Stimulated activated CD4-positive, alpha-beta T cell treated with anti-CD3 and anti-CD28 coated beads, Interleukin-4, amount 100 ng/mL, for 48 hours (primary cell): ENCODE measurements around the gene ADAMTS15.

ENCODE experiments used
- DNase-seq, 2 donors: peaks; one replicate each; pipeline ENCODE4 v3.0.0-alpha.2; 2020; ENCODE audit warnings: low read depth in 2 of 2

Gene ADAMTS15

GRCh38 chr11:130510407-130511006 is 62.1 kb downstream of the ADAMTS15 start:
- DNase-seq, result no peak

DNA sequence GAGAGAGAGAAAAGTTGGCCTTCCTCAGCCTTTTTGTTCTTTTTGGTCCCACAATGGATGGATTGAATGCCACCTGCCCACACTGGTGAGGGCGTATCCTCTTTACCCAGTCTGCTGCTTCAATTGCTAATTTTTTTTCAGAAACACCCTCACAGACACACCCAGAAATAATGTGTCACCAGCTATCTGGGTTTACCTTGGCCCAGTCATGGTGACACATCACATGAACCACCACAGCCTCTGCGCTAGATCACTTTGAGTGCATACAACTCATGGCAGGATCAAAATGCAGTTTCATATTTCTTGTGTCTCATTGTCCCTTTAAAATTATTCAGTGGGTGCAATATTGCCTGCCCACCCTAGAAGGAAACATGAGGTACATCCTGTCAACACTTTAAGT is 63.3 kb downstream of the ADAMTS15 start:
- DNase-seq, result no peak

DNA sequence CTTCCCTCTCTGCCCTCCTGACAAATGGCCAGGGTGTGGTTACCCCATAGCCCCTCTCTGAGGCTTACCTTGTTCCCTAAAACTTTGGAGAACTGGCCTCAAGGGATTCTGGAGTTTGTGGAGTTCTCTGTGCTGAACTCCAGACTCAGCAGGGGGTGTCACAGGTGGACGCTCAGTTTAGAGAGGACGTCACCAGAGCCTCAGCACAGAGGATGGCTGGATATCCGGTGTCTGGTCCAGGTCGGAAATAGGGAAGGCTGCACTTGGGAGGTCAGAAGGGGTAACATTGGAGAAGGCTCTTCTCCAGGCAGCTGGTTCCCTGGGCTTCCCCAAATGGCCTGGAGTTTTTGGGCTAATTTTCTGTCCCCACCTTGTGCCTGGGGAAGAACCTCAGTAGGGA is 64.2 kb downstream of the ADAMTS15 start:
- DNase-seq, result no peak

GRCh38 chr11:130513132-130513531 is 64.7 kb downstream of the ADAMTS15 start:
- no peak for DNase-seq

GRCh38 chr11:130514316-130514715 is 65.9 kb downstream of the ADAMTS15 start:
- DNase-seq, result no peak

DNA sequence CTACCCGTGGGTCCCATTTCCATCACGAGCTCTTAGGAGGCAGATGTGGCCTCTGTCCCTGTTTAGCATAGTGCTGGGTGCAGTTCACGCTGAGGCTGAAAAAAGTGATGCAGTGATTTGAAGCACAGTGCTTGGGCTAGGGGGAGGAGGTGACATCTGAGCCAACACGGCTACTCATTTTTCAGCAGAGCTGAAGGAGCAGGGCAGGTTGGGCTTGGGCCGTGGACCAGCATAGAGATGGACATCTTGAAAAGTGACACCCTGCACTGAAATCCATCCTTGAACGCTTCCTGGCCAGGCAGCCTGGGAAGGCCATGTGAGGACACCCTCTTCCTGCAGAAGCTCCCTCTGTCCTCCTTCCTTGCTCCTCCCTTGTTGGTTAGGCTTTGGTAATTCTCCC is 66.4 kb downstream of the ADAMTS15 start:
- no peak for DNase-seq

DNA sequence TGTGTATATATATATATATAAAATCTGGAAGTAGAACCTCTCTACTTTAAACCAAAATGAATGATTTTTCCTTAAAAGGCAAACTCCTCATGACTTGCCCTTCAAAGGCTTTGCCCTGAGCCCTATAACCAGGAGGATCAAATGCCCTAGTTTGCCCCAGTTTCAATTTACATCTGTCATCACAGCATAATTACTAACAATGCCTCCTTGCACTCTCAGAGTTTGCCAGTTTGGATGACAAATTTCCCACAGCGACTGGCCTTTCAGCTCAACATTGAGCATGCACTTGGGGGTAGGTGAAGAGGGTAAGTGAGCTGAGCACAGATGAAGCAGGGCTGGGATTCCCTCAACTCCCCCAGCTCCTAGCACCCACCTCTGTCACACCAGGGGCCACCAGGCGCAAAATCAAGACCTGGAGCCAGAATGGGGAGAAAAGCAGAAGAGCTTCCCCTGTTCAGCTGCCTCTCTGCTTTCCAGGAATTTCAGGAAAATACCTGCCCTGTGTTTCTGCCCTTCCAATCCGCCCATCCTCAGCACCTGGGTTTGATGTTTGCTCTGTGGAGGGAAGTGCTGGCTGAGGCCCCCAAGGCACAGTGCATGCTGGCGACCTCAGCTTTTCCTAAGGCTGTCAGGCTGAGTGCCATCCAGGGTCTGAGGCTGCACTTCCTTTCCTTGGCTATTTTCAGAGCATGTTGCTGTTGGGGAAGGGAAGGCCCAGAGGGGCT is 67.5 kb downstream of the ADAMTS15 start:
- DNase-seq, result no peak

DNA sequence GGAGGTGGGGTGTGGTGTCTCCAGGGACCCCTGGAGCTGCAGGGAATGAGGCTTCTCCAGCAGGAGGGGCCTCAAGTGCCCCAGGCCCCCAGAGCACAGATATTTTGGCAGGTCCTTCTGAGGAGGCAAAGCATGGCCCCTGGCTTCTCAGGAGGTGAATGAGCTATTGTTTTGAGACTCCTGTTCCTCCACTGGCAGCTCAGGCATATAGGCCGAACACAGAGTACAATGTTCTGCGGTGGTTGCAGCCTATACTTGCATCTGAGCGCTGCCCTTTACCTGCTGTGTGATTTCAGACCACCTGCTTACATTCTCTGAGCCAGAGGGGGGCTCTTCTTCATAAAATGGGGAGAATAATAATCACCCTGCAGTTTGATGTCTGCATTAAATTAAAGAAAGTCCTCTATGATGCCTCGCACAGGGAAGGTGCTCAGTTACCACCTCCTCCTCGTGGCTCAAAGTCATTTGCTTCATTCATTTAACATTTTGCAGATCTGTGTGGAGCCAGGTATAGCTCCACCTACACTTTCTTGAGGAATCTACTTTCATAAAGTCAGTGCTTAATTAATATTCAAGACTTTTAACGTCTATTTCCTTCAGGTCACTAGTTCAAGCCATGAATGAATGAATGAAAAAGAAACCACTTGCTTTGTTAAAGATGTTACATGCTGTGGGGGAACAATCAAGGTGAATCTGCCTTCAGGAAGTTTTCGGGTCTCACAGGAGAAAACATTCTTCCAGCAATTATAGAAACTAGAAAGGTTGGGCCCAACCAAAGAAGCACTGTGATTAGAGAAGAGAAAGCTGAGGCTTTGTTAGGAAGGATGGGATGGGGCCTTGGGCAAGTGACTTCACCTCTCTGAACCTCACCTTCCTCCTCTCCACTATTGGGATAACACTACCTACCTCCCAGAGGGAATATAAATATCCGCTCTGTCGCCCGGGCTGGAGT is 68.4 kb downstream of the ADAMTS15 start:
- DNase-seq, result no peak

GRCh38 chr11:130518164-130518680 is 69.8 kb downstream of the ADAMTS15 start:
- DNase-seq, result no peak

DNA sequence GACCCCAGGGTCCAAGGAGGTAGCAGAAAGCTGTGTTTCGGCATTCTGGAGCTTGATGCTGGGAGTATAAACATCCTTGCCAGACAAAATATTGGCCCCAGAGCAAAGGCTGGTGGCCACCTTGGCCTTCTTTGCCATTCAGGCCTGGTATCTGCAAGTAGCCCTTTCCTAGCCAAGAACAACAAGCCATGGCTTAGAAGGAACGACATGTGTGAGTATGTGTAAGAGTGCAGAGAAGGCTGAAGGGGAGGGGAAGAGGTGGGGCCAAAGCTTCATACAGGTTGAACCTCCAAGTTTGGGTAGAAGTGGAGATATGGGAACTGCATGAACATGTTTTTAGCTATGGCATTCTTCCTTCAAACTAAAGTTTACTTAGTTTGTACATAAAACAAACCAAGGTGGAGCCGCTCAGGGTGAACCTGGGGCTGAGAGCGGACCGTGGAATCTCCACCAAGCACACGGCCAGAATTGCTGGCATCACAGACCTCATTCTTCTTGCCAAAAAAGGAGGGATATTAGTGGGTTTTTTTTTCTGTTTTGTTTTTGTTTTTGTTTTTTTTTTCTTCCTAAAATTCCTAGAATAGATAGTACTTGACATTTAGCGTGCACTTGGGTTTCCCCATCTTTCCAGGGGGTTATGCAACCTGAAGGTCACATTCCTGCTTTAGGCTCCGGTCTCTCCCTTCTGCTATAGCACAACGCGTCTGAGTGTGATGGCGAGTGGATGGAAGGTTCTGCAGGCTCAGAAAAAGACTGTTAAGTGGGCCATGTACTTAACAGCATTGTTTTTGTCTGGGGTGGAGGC is 70.9 kb downstream of the ADAMTS15 start:
- DNase-seq, result no peak

GRCh38 chr11:130520271-130520671 is 71.8 kb downstream of the ADAMTS15 start:
- DNase-seq, result no peak

GRCh38 chr11:130522284-130522961 is 74.0 kb downstream of the ADAMTS15 start:
- no peak for DNase-seq

DNA sequence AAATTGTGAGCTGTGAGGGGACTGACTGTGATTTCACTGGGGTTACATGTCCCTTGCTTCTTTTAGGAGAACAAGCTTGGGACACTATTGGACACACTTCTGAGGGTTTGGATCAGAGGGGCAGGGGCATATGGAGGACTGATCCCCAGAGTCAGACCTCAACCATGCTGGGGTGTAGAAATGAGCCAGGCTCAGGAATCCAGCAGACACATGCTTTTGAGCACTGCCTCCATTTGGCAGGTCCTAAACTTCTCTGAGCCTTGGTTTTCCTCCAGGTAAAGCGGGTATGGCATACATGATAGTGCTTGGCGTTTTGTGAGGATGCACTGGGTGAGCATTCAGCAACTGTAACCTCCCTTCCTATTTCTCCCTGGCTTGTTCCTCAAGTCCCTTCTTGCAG is 74.7 kb downstream of the ADAMTS15 start:
- no peak for DNase-seq

DNA sequence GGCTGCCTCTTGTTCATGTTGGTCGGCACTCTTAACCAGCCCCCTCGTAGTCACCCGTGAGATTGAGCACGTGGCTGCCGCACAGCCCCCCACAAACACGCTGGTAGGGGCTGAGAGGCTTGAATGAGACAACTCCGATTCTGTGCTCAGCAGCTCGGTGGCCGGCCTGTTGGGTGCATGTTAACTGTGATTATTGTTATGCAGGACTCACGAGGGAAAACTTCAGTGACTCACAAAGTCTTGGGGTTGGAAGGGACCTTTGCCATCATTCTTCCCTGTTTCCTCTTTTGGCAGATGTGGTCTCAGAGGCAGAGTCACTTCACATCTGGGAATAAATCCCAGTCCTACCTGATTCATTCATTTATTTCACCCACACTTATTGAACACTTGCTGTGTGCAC is 75.2 kb downstream of the ADAMTS15 start:
- DNase-seq, result no peak

GRCh38 chr11:130524132-130524790 is 75.8 kb downstream of the ADAMTS15 start:
- no peak for DNase-seq

GRCh38 chr11:130525307-130525706 is 76.9 kb downstream of the ADAMTS15 start:
- DNase-seq, result no peak
